GM23338 (cell line): ENCODE measurements around the gene NDRG3. TPM values are rescaled to one million over a fixed set of nuclear protein-coding genes. Genes with fewer than 3 reads are reported as not detected.

Experiments
- ATAC-seq: fragments of 200-7000 bp; cut with Tn5 transposase; 3 replicates; pipeline ENCODE4 v1.9.1; 2020
- DNase-seq: peaks from one replicate; pipeline ENCODE4 v3.0.0-alpha.2; 2015; ENCODE audit warnings: low spot score
- H2AFZ ChIP-seq: fragments of 200-600 bp; sonication (generic); 2 replicates; pipeline ENCODE4 v1.8.0; 2016; ENCODE audit warnings: antibody characterized with exemption, mild to moderate bottlenecking, moderate library complexity
- H3F3A ChIP-seq: fragments of 200-600 bp; sonication (generic); replicated peaks from 2 replicates; pipeline ENCODE4 v1.8.0; 2017; ENCODE audit warnings: antibody characterized with exemption, mixed run types, low read depth
- H3K27ac ChIP-seq: fragments of 200-600 bp; sonication (generic); 2 replicates; pipeline ENCODE4 v1.6.1; 2016; ENCODE audit warnings: low read depth
- H3K27me3 ChIP-seq: fragments of 200-600 bp; sonication (generic); 2 replicates; pipeline ENCODE4 v1.8.0; 2016; ENCODE audit warnings: mild to moderate bottlenecking, mixed run types, moderate library complexity; ENCODE audit not compliant: insufficient read depth
- H3K36me3 ChIP-seq: fragments of 200-600 bp; sonication (generic); 2 replicates; pipeline ENCODE4 v1.8.0; 2016; ENCODE audit warnings: mild to moderate bottlenecking; ENCODE audit not compliant: insufficient read depth
- H3K4me1 ChIP-seq: fragments of 200-600 bp; sonication (generic); 2 replicates; pipeline ENCODE4 v1.8.0; 2016; ENCODE audit warnings: mild to moderate bottlenecking, moderate library complexity; ENCODE audit not compliant: insufficient read depth
- H3K4me2 ChIP-seq: fragments of 200-600 bp; sonication (generic); 2 replicates; pipeline ENCODE4 v1.7.1; 2017; ENCODE audit warnings: mixed run types
- H3K4me3 ChIP-seq: fragments of 200-600 bp; sonication (generic); 2 replicates; pipeline ENCODE4 v1.6.1; 2016; ENCODE audit warnings: mixed run types
- H3K79me2 ChIP-seq: fragments of 200-600 bp; sonication (generic); replicated peaks from 2 replicates; pipeline ENCODE4 v1.8.0; 2017; ENCODE audit warnings: mild to moderate bottlenecking; ENCODE audit not compliant: insufficient read depth
- H3K9me2 ChIP-seq: fragments of 200-600 bp; sonication (generic); 2 replicates; pipeline ENCODE4 v1.8.0; 2017; ENCODE audit not compliant: insufficient read depth
- H4K20me1 ChIP-seq: fragments of 200-600 bp; sonication (generic); replicated peaks from 2 replicates; pipeline ENCODE4 v1.8.0; 2017; ENCODE audit warnings: mild to moderate bottlenecking; ENCODE audit not compliant: insufficient read depth
- H3K27ac Mint-ChIP-seq: 2 replicates; pipeline ENCODE4 v1.8.0; 2020; ENCODE audit warnings: inconsistent platforms, mild to moderate bottlenecking, moderate library complexity, mixed read lengths
- H3K27me3 Mint-ChIP-seq: 3 replicates; pipeline ENCODE4 v1.8.0; 2022; ENCODE audit warnings: low read depth, mild to moderate bottlenecking, moderate library complexity, mixed read lengths, inconsistent platforms; ENCODE audit not compliant: insufficient read depth, poor library complexity
- H3K36me3 Mint-ChIP-seq: 3 replicates; pipeline ENCODE4 v1.8.0; 2021; ENCODE audit warnings: low read depth, mild to moderate bottlenecking, inconsistent platforms, moderate library complexity, mixed read lengths
- H3K4me1 Mint-ChIP-seq: 3 replicates; pipeline ENCODE4 v1.8.0; 2020; ENCODE audit warnings: mild to moderate bottlenecking, inconsistent platforms, mixed read lengths
- H3K4me3 Mint-ChIP-seq: 3 replicates; pipeline ENCODE4 v1.8.0; 2021; ENCODE audit warnings: moderate library complexity, mild to moderate bottlenecking, inconsistent platforms, mixed read lengths
- H3K9me3 Mint-ChIP-seq: 3 replicates; pipeline ENCODE4 v1.8.0; 2020; ENCODE audit warnings: moderate library complexity, mild to moderate bottlenecking, inconsistent platforms, mixed read lengths
- CREB1 ChIP-seq: fragments of 250-450 bp; sonication (Bioruptor Pico); IDR thresholded peaks from 2 replicates; pipeline ENCODE4 v1.5.0; 2020; ENCODE audit warnings: low read depth, mild to moderate bottlenecking, moderate library complexity
- EZH2phosphoT487 ChIP-seq: fragments of 200-600 bp; sonication (generic); IDR thresholded peaks from one replicate; pipeline ENCODE4 v1.8.1; 2018; ENCODE audit warnings: antibody characterized with exemption; ENCODE audit not compliant: unreplicated experiment
- NANOG ChIP-seq: IDR thresholded peaks from 2 replicates; pipeline ENCODE4 v1.6.1; 2016; ENCODE audit warnings: antibody characterized with exemption, borderline replicate concordance
- POLR2AphosphoS5 ChIP-seq: IDR thresholded peaks from 2 replicates; pipeline ENCODE4 v1.6.1; 2016; ENCODE audit warnings: antibody characterized with exemption, low read depth
- STAT1 ChIP-seq: IDR thresholded peaks from one replicate; pipeline ENCODE4 v1.6.1; 2016; ENCODE audit warnings: antibody characterized with exemption; ENCODE audit not compliant: unreplicated experiment
- ZNF114 ChIP-seq: fragments of 250-450 bp; sonication (Bioruptor Pico); IDR thresholded peaks from 2 replicates; pipeline ENCODE4 v1.5.0; 2020; ENCODE audit warnings: mild to moderate bottlenecking, moderate library complexity
- long read RNA-seq: library from polyadenylated mRNA; unstranded; transcript quantifications from one replicate; pipeline ENCODE4 v2.0.0, GENCODE V29; 2020; ENCODE audit not compliant: unreplicated experiment
- polyA plus RNA-seq: library from polyadenylated mRNA; unstranded; fragments of >200 nt; fragmentation: Nextera tagmentation; extraction: Ambion mirVana; gene quantifications from 2 replicates; pipeline ENCODE4 v1.2.1, GENCODE V29; 2016
- total RNA-seq: library from RNA; depleted of rRNA; stranded (reverse); fragments of >200 nt; shearing (Covaris generic); gene quantifications from 2 replicates; pipeline ENCODE4 v1.2.3, GENCODE V29; 2014; rRNA removed
- TF ChIP-seq, protein P1 (sequence below): fragments of 250-450 bp; sonication (Bioruptor Pico); IDR thresholded peaks from 2 replicates; pipeline ENCODE4 v1.5.0; 2020; ENCODE audit warnings: mild to moderate bottlenecking, moderate library complexity
- TF ChIP-seq, protein P2 (sequence below): IDR thresholded peaks from 2 replicates; pipeline ENCODE4 v1.6.1; 2016; ENCODE audit warnings: antibody characterized with exemption

NDRG3 gene
- 23.9 and 24.0 TPM in 2 replicates for total RNA-seq
- polyA plus RNA-seq = 18.6 and 20.3 TPM in 2 replicates
- long read RNA-seq, transcript NDRG3-201 (16 exons, 2,964 nt) = major isoform, 9 of 12 reads
- long read RNA-seq, partial matches to known transcripts = 2 of 12 reads
- long read RNA-seq, other reads (novel, unspliced or antisense) = 1 of 12 reads

DNA sequence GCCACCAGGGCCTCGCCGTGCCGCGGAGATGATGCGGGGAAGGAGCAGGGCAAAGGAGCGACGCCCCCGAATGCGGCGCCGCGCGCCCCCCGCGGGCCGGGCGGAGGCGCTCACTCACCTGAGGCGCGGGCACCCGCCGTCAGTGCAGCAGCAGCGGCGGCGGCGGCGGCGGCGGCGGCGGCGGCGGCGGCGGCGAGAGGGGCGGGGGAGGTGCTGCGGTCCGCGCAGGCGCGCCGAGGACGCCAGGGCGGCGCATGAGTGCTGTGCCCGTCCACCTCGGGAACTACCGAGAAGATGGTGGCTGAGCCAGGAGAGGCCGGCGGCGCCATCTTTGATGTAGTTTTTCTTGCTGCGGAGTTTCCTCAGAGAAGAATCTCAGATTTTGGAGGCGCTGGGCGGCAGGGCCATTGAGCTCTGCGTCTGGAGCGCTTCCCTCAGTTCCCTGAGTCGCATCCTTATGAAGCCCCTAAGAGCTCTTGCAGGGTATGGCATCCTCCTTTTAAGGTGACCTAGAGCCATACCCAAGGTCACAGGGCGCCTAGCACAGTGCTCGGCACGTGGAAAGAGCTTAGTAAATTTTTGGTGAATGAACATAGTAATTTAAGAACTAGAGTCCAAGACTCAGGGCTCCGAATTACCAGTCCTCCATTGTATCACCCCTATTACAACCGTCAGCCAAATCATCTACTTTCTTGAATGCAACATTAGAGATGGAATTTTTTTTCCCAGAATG, at the start of gene NDRG3:
Gene NDRG3, minus strand, starts transcription at position 164 of the 733 bp plus-strand sequence. CDS start 24,355 bp downstream, outside the sequence.
- Histone ChIP-seq H3K36me3 (no peaks in the 10 kb centered on the region), H3K9me2 (no peaks in the 10 kb centered on the region), H3K4me1 (peaks cover 13% of the 10 kb centered on the region), H3F3A (peaks cover 11% of the 10 kb centered on the region; the same call in 1 of the 2 replicates), H3K27me3 (no peaks in the 10 kb centered on the region; the same call in 1 of the 2 replicates), H3K79me2 (peaks cover 4% of the 10 kb centered on the region), H3K27ac (peak within 1 kb of the TSS; percentile 71), H3K4me2 (peak within 1 kb of the TSS; percentile 99), H3K4me3 (peak within 1 kb of the TSS; percentile 93), H4K20me1 (no peaks in the 10 kb centered on the region; the same call in 1 of the 2 replicates), H2AFZ (peak within 1 kb of the TSS; percentile 88)
- TF ChIP-seq, protein P1, sequence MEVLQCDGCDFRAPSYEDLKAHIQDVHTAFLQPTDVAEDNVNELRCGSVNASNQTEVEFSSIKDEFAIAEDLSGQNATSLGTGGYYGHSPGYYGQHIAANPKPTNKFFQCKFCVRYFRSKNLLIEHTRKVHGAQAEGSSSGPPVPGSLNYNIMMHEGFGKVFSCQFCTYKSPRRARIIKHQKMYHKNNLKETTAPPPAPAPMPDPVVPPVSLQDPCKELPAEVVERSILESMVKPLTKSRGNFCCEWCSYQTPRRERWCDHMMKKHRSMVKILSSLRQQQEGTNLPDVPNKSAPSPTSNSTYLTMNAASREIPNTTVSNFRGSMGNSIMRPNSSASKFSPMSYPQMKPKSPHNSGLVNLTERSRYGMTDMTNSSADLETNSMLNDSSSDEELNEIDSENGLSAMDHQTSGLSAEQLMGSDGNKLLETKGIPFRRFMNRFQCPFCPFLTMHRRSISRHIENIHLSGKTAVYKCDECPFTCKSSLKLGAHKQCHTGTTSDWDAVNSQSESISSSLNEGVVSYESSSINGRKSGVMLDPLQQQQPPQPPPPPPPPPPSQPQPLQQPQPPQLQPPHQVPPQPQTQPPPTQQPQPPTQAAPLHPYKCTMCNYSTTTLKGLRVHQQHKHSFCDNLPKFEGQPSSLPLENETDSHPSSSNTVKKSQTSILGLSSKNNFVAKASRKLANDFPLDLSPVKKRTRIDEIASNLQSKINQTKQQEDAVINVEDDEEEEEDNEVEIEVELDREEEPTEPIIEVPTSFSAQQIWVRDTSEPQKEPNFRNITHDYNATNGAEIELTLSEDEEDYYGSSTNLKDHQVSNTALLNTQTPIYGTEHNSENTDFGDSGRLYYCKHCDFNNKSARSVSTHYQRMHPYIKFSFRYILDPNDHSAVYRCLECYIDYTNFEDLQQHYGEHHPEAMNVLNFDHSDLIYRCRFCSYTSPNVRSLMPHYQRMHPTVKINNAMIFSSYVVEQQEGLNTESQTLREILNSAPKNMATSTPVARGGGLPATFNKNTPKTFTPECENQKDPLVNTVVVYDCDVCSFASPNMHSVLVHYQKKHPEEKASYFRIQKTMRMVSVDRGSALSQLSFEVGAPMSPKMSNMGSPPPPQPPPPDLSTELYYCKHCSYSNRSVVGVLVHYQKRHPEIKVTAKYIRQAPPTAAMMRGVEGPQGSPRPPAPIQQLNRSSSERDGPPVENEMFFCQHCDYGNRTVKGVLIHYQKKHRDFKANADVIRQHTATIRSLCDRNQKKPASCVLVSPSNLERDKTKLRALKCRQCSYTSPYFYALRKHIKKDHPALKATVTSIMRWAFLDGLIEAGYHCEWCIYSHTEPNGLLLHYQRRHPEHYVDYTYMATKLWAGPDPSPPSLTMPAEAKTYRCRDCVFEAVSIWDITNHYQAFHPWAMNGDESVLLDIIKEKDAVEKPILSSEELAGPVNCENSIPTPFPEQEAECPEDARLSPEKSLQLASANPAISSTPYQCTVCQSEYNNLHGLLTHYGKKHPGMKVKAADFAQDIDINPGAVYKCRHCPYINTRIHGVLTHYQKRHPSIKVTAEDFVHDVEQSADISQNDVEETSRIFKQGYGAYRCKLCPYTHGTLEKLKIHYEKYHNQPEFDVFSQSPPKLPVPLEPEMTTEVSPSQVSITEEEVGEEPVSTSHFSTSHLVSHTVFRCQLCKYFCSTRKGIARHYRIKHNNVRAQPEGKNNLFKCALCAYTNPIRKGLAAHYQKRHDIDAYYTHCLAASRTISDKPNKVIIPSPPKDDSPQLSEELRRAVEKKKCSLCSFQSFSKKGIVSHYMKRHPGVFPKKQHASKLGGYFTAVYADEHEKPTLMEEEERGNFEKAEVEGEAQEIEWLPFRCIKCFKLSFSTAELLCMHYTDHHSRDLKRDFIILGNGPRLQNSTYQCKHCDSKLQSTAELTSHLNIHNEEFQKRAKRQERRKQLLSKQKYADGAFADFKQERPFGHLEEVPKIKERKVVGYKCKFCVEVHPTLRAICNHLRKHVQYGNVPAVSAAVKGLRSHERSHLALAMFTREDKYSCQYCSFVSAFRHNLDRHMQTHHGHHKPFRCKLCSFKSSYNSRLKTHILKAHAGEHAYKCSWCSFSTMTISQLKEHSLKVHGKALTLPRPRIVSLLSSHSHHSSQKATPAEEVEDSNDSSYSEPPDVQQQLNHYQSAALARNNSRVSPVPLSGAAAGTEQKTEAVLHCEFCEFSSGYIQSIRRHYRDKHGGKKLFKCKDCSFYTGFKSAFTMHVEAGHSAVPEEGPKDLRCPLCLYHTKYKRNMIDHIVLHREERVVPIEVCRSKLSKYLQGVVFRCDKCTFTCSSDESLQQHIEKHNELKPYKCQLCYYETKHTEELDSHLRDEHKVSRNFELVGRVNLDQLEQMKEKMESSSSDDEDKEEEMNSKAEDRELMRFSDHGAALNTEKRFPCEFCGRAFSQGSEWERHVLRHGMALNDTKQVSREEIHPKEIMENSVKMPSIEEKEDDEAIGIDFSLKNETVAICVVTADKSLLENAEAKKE (CRISPR knock-in tag) = no peak
- TF ChIP-seq STAT1 (no peak), POLR2AphosphoS5 (peak; percentile 72), NANOG (no peak), CREB1 (CRISPR knock-in tag) (no peak), ZNF114 (CRISPR knock-in tag) (no peak), EZH2phosphoT487 (no peak)
- TF ChIP-seq, protein P2, sequence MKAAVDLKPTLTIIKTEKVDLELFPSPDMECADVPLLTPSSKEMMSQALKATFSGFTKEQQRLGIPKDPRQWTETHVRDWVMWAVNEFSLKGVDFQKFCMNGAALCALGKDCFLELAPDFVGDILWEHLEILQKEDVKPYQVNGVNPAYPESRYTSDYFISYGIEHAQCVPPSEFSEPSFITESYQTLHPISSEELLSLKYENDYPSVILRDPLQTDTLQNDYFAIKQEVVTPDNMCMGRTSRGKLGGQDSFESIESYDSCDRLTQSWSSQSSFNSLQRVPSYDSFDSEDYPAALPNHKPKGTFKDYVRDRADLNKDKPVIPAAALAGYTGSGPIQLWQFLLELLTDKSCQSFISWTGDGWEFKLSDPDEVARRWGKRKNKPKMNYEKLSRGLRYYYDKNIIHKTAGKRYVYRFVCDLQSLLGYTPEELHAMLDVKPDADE = 0 out of 2 replicates have a peak, but pooled peaks have one; percentile 60
- H3K36me3 Mint-ChIP-seq = peaks cover 6% of the 10 kb centered on the region
- DNase-seq = peak; percentile 99
- H3K27me3 Mint-ChIP-seq = peaks cover 5% of the 10 kb centered on the region
- peak; percentile 85 for ATAC-seq
- no peaks in the 10 kb centered on the region for H3K9me3 Mint-ChIP-seq
- H3K27ac Mint-ChIP-seq = peak within 1 kb of the TSS; percentile 96
- H3K4me3 Mint-ChIP-seq = peak within 1 kb of the TSS; percentile 89
- peaks cover 18% of the 10 kb centered on the region for H3K4me1 Mint-ChIP-seq
